ENCODE results near the gene IRF2. TPM values are rescaled to one million over a fixed set of nuclear protein-coding genes. Genes with fewer than 3 reads are reported as not detected.
A peak's percentile ranks its signal among the peaks of the same experiment; 100 is the strongest.

IRF2 gene
- total RNA-seq, 1 experiment from 2014 or later: 14.8 TPM

- no peaks in the 10 kb centered on the region for H3K27me3 ChIP-seq (ENCODE audit: control insufficient read depth, insufficient read depth, low read length)
- DNase-seq: no peak
Observed at GRCh38 chr4:184395451-184395917, 78.9 kb downstream of the IRF2 start.

GRCh38 chr4:184392748-184393559, 81.4 kb downstream of the IRF2 start:
- DNase-seq: no peak
- H3K27me3 ChIP-seq (ENCODE audit: control insufficient read depth, insufficient read depth, low read length): no peaks in the 10 kb centered on the region
- peaks cover 11% of the 10 kb centered on the region for H3K36me3 ChIP-seq (replicated peaks; ENCODE audit: control insufficient read depth, insufficient read depth, low read length)
- no peak overlapping the region for H3K4me3 ChIP-seq (ENCODE audit: insufficient read depth, low read depth, low read length)

More at GRCh38 chr4:184395451-184395917, 78.9 kb downstream of the IRF2 start:
- Histone ChIP-seq H3K36me3 (replicated peaks; ENCODE audit: control insufficient read depth, insufficient read depth, low read length) (peaks cover 11% of the 10 kb centered on the region), H3K4me3 (ENCODE audit: insufficient read depth, low read depth, low read length) (no peak overlapping the region)

- H3K27me3 ChIP-seq (ENCODE audit: control insufficient read depth, insufficient read depth, low read length): no peaks in the 10 kb centered on the region
- no peak for DNase-seq
- H3K4me3 ChIP-seq (ENCODE audit: insufficient read depth, low read depth, low read length): no peak overlapping the region
- peaks cover 9% of the 10 kb centered on the region for H3K36me3 ChIP-seq (replicated peaks; ENCODE audit: control insufficient read depth, insufficient read depth, low read length)
Observed at GRCh38 chr4:184392316-184392715, 82.0 kb downstream of the IRF2 start.

DNA sequence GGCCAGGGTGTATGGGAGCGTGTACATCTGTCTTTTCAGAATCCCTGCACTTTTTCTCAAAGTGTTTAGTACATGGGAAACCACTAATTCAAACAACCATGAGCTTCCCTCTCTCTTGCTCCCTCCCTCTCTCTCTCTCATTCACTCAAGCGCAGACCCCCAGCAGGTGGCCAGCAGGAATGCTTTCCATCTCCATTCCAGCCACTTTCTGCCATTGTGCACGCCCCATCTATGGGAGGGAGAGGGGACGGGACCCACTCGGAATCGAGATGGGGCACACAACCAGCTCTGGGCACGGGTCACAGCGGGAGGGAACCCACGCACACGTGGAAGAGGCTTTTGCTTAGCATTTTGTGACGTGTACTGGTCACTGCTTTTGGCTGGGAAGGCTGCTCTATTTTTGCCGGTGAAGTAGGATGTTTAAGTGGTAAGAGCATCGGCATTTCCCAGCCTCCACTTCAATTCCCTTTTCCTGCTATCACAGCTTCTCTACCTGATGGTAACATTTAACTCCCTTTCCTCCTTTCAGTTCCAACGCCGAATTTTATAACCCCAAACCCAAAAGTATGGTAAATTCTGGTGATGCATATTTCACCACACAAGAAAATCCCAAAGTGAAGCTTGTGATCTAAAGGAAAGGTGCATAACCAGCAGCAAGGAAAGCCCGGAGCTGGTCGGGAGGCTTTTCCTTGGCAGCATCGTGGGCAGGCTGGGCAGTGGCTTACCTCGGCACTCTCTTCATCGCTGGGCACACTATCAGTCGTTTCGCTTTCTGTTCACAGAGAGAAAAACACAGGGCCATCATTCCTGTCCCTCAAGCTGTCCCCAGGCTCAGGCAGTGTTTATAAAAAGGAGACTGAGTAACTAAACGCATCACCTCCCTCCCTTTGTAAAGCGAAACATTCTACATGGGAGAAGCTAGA, 84.1 kb downstream of the IRF2 start:
- H3K4me3 ChIP-seq (ENCODE audit: insufficient read depth, low read depth, low read length): no peak overlapping the region

DNA sequence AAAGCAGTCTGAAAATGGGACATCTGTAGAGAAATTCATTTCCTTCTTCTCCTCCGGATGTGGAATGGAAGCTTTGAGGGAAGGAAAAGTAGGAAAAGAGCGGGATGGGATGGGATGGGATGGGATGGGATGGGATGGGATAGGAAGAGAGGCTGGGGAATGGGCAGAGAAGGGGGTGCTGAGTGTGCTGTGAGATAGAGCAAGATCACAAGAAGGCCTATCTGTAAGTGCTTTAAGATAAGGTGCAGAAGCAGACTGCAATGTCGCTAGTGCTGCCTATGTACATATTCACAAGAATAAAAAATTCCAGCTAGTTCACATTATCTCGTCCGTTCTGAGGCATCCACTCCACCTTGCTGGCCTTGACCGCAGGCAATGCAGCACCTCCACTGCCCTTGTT, 86.2 kb downstream of the IRF2 start:
- no peak overlapping the region for H3K4me3 ChIP-seq (ENCODE audit: insufficient read depth, low read depth, low read length)
- peaks cover 9% of the 10 kb centered on the region for H3K36me3 ChIP-seq (replicated peaks; ENCODE audit: control insufficient read depth, insufficient read depth, low read length)
- DNase-seq: no peak
- H3K27me3 ChIP-seq (ENCODE audit: control insufficient read depth, insufficient read depth, low read length): no peaks in the 10 kb centered on the region

More for the DNA sequence above, 84.1 kb downstream of the IRF2 start:
- Histone ChIP-seq H3K36me3 (replicated peaks; ENCODE audit: control insufficient read depth, insufficient read depth, low read length) (peaks cover 9% of the 10 kb centered on the region), H3K27me3 (ENCODE audit: control insufficient read depth, insufficient read depth, low read length) (no peaks in the 10 kb centered on the region)
- DNase-seq: peak; percentile 75

GRCh38 chr4:184387351-184387750, 87.0 kb downstream of the IRF2 start:
- Histone ChIP-seq H3K36me3 (replicated peaks; ENCODE audit: control insufficient read depth, insufficient read depth, low read length) (peaks cover 9% of the 10 kb centered on the region), H3K4me3 (ENCODE audit: insufficient read depth, low read depth, low read length) (no peak overlapping the region), H3K27me3 (ENCODE audit: control insufficient read depth, insufficient read depth, low read length) (no peaks in the 10 kb centered on the region)
- DNase-seq: no peak

DNA sequence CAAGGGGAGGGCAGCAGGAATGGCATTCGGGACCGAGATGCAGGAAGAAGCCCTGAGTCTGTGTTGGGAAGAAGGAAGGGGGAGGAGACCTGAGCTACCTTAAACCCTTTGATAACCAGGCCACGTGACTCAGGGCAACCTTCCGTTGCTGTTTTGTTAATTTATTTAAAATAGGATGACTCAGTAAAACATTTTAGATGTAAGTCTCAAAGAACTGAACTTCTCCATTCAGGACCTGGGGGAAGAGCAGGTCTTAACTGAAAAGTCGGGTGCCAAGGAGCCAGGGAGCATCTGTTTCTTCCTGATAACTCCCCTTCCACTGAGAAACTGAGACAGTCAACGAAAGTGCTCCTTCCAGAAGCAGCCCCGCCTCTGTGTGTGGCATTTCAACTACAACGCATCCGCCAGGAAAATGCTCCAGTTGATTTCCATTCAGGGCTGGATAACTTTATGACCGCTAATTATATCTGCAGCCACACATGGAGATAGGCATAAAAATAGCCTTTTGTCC, 88.0 kb downstream of the IRF2 start:
- H3K27me3 ChIP-seq (ENCODE audit: control insufficient read depth, insufficient read depth, low read length): no peaks in the 10 kb centered on the region
- no peak overlapping the region for H3K4me3 ChIP-seq (ENCODE audit: insufficient read depth, low read depth, low read length)
- H3K36me3 ChIP-seq (replicated peaks; ENCODE audit: control insufficient read depth, insufficient read depth, low read length): peaks cover 5% of the 10 kb centered on the region
- DNase-seq: peak; percentile 56

- Histone ChIP-seq H3K4me3 (ENCODE audit: insufficient read depth, low read depth, low read length) (no peak overlapping the region), H3K36me3 (replicated peaks; ENCODE audit: control insufficient read depth, insufficient read depth, low read length) (peaks cover 2% of the 10 kb centered on the region; the same call in 1 of the 2 replicates), H3K27me3 (ENCODE audit: control insufficient read depth, insufficient read depth, low read length) (no peaks in the 10 kb centered on the region)
- DNase-seq: no peak
Observed at GRCh38 chr4:184385705-184386141, 88.6 kb downstream of the IRF2 start.

GRCh38 chr4:184384810-184385557, 89.4 kb downstream of the IRF2 start:
- Histone ChIP-seq H3K4me3 (ENCODE audit: insufficient read depth, low read depth, low read length) (no peak overlapping the region), H3K27me3 (ENCODE audit: control insufficient read depth, insufficient read depth, low read length) (no peaks in the 10 kb centered on the region), H3K36me3 (replicated peaks; ENCODE audit: control insufficient read depth, insufficient read depth, low read length) (peaks cover 2% of the 10 kb centered on the region; the same call in 1 of the 2 replicates)
- no peak for DNase-seq

DNA sequence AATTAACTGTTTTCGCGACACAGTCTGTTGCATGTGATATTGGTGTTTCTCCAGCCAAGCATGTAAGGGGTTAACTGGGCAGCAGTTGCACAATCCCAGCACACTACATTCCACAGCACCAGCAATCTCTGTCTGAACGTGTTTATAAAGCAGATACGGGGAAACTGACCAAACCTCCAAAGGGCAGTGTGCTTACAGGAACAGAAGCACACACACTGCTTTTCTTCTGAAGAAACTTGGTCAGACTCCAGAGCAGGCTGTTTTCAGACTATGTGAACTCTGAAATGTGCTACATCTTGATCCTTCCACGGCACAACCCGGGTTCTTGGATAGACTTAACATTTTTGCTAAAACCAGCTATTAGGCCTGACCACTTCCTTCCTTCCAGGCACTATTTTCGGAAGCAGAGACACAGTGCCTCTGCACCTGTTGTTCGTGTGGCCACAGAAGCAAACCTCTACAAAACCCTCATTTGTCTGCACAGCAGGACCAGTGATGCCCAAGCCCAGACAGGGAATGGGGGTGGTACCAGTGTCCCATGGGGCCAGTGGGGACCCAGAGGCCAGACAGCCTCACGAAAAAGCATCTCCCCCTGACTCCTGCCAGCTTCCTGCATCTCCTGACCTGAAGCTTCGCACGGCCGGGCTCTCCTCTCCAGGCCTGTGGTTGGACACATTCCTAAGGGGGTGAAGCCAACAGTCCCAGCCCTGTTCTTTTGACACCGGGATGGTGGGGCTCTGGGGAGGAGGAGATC, 90.1 kb downstream of the IRF2 start:
- DNase-seq: no peak
- H3K36me3 ChIP-seq (replicated peaks; ENCODE audit: control insufficient read depth, insufficient read depth, low read length): peaks cover 2% of the 10 kb centered on the region; the same call in 1 of the 2 replicates
- H3K27me3 ChIP-seq (ENCODE audit: control insufficient read depth, insufficient read depth, low read length): no peaks in the 10 kb centered on the region
- no peak overlapping the region for H3K4me3 ChIP-seq (ENCODE audit: insufficient read depth, low read depth, low read length)

DNA sequence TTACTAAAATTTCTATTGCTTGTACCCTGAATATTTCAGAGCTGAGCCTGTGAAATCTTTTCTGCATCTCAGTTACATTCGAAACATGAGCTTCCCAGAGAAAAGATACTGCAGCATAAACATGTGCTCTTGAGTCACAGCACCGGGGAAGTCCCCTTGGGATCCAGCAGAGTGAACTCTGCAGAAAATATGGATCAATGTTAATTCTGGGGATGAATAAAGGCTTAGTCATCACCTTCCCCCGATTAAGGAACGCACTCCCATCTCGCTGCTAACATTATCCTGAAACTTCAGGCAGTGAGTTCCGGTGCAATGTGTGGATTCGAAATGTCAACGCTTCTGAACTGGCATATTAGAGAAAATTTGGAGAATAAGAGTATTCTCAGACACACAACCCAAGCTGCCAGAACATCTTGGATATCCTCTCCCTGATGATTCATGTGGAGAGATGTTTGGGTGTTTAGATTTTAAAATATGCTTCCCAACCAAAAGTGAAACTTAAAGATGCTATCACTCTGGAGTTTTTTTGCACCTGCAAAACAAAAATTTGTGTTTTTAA, 90.8 kb downstream of the IRF2 start:
- Histone ChIP-seq H3K4me3 (ENCODE audit: insufficient read depth, low read depth, low read length) (no peak overlapping the region), H3K36me3 (replicated peaks; ENCODE audit: control insufficient read depth, insufficient read depth, low read length) (peaks cover 2% of the 10 kb centered on the region; the same call in 1 of the 2 replicates), H3K27me3 (ENCODE audit: control insufficient read depth, insufficient read depth, low read length) (no peaks in the 10 kb centered on the region)
- DNase-seq: no peak

DNA sequence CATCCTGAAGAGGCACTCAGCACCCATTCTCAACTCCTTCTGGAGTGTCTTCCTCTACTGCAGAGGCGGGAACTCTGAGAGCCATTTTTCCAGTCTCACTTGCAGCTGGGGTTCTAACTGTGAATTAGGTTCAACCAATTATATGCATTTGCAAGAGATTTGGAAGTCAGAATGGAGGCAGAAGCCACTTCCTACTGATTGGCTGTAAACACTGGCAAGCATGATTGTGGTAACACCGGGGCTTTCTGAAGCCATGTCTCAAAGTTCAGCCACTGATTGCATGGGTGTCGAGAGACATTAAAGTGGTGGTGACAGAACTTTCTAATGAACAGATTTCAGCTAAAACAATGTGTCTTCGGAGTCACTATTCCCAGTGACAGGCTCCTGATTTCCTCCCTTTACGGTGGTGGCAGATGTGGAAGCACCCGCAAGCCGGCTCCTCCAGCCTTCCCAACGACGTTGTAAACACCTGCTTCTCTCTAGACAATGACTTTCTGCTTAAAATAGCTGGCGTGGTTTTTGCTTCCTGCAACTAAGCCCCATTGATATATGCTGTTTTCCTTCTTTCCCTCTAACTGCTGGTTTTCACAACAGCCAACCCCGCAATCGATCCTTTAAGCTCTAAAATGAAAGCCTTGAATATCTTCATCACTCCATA, 92.0 kb downstream of the IRF2 start:
- Histone ChIP-seq H3K36me3 (replicated peaks; ENCODE audit: control insufficient read depth, insufficient read depth, low read length) (no peaks in the 10 kb centered on the region), H3K4me3 (ENCODE audit: insufficient read depth, low read depth, low read length) (no peak overlapping the region), H3K27me3 (ENCODE audit: control insufficient read depth, insufficient read depth, low read length) (no peaks in the 10 kb centered on the region)
- DNase-seq: no peak

DNA sequence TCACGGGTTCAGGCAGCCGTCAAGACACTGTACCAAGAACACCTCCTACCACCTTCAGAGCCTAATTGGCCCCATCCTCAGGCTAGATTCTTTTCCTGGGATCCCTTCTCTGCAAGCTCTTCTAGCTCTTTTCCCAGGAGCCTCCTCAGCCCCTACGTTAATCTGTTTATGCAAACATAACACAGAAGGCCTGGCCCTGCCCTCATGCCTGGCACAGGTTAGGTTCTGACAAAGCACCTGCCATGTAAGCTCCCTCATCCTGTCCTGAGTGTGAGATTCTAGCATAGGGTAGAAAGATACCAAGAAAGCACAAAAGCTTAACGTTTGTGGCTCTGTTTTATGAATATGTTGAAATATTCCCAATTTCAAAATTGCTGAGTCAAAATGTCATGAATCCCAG, 93.6 kb downstream of the IRF2 start:
- no peak overlapping the region for H3K4me3 ChIP-seq (ENCODE audit: insufficient read depth, low read depth, low read length)
- no peaks in the 10 kb centered on the region for H3K36me3 ChIP-seq (replicated peaks; ENCODE audit: control insufficient read depth, insufficient read depth, low read length)
- DNase-seq: no peak
- no peaks in the 10 kb centered on the region for H3K27me3 ChIP-seq (ENCODE audit: control insufficient read depth, insufficient read depth, low read length)

Data from H7 (cell line).